DOHH2 (cell line): ENCODE data around the gene HTR7.

Source experiments
- H3F3A ChIP-seq: fragments of 200-600 bp; sonication (generic), shearing (Covaris generic); 2 replicates; pipeline ENCODE4 v1.6.0; 2016; ENCODE audit warnings: antibody characterized with exemption, mild to moderate bottlenecking; ENCODE audit not compliant: control insufficient read depth, insufficient read depth
- H3K27ac ChIP-seq: fragments of 200-600 bp; sonication (generic); 2 replicates; pipeline ENCODE4 v1.5.1; 2014; ENCODE audit warnings: low read depth, mild to moderate bottlenecking, low read length, moderate library complexity
- H3K27me3 ChIP-seq: fragments of 200-600 bp; sonication (generic); 2 replicates; pipeline ENCODE4 v1.6.1; 2014; ENCODE audit warnings: mild to moderate bottlenecking, low read length, mixed read lengths; ENCODE audit not compliant: control insufficient read depth
- H3K36me3 ChIP-seq: fragments of 200-600 bp; sonication (generic); 2 replicates; pipeline ENCODE4 v1.6.1; 2014; ENCODE audit warnings: mild to moderate bottlenecking, low read length, moderate library complexity, mixed read lengths; ENCODE audit not compliant: control insufficient read depth
- H3K4me1 ChIP-seq: fragments of 200-600 bp; sonication (generic); 2 replicates; pipeline ENCODE4 v1.6.1; 2014; ENCODE audit warnings: mild to moderate bottlenecking, low read length, mixed read lengths; ENCODE audit not compliant: control insufficient read depth
- H3K4me2 ChIP-seq: fragments of 200-600 bp; sonication (generic); 2 replicates; pipeline ENCODE4 v1.6.0; 2014; ENCODE audit warnings: mild to moderate bottlenecking, low read length, moderate library complexity
- H3K4me3 ChIP-seq: fragments of 200-600 bp; sonication (generic); 2 replicates; pipeline ENCODE4 v1.5.1; 2014; ENCODE audit warnings: mild to moderate bottlenecking, low read length, mixed read lengths
- H3K79me2 ChIP-seq: fragments of 200-600 bp; sonication (generic); 2 replicates; pipeline ENCODE4 v1.6.1; 2014; ENCODE audit warnings: mild to moderate bottlenecking, low read length, mixed read lengths; ENCODE audit not compliant: control insufficient read depth
- H3K9me2 ChIP-seq: fragments of 200-600 bp; sonication (generic); replicated peaks from 2 replicates; pipeline ENCODE4 v1.6.1; 2014; ENCODE audit warnings: mild to moderate bottlenecking, low read length, mixed read lengths; ENCODE audit not compliant: control insufficient read depth
- H3K9me3 ChIP-seq: fragments of 200-600 bp; sonication (generic); 2 replicates; pipeline ENCODE4 v1.6.1; 2014; ENCODE audit warnings: antibody characterized with exemption, low read length, mixed read lengths; ENCODE audit not compliant: control insufficient read depth, insufficient read depth
- H4K20me1 ChIP-seq: fragments of 200-600 bp; sonication (generic); 2 replicates; pipeline ENCODE4 v1.6.0; 2014; ENCODE audit warnings: low read depth, mild to moderate bottlenecking, antibody characterized with exemption, low read length, moderate library complexity; ENCODE audit not compliant: control insufficient read depth, insufficient read depth
- EZH2phosphoT487 ChIP-seq: fragments of 200-600 bp; sonication (generic); IDR thresholded peaks from 2 replicates; pipeline ENCODE4 v1.6.1; 2017; ENCODE audit warnings: borderline replicate concordance, mild to moderate bottlenecking, antibody characterized with exemption, low read length, moderate library complexity, mixed read lengths
- TF ChIP-seq, protein P1 (sequence below): fragments of 200-600 bp; sonication (generic); IDR thresholded peaks from one replicate; pipeline ENCODE4 v1.5.1; 2014; ENCODE audit warnings: antibody characterized with exemption, mild to moderate bottlenecking, low read depth, low read length; ENCODE audit not compliant: poor library complexity, severe bottlenecking

Gene HTR7

DNA sequence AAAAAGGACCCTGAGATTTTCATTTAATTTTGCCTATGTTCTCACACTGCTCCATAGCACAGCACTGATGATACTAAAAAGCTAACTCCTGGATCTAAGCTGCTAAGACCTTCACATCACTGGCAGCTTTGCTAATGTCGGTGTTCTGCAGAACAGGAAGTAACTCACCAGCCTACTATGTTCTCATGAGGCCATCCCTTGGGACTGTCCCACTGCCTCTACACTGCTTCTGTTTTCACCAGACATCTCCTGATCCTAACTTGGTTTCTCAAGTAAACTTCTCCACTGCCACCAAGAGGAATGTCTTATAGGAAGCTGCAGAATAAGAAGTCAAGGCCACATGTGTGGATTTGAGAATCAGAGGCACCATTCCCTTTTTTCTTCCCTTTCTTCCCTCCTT lies 15.1 kb downstream of the HTR7 start:
- Histone ChIP-seq H3F3A (no peaks in the 10 kb centered on the region), H3K79me2 (no peaks in the 10 kb centered on the region), H3K4me2 (no peak overlapping the region), H3K27me3 (peaks cover 5% of the 10 kb centered on the region; the same call in 1 of the 2 replicates), H3K9me3 (no peaks in the 10 kb centered on the region), H3K4me3 (no peak overlapping the region), H3K4me1 (no peaks in the 10 kb centered on the region), H3K9me2 (no peaks in the 10 kb centered on the region), H4K20me1 (no peaks in the 10 kb centered on the region), H3K27ac (no peak overlapping the region), H3K36me3 (no peaks in the 10 kb centered on the region)
- TF ChIP-seq EZH2phosphoT487 = no peak
- TF ChIP-seq, protein P1, sequence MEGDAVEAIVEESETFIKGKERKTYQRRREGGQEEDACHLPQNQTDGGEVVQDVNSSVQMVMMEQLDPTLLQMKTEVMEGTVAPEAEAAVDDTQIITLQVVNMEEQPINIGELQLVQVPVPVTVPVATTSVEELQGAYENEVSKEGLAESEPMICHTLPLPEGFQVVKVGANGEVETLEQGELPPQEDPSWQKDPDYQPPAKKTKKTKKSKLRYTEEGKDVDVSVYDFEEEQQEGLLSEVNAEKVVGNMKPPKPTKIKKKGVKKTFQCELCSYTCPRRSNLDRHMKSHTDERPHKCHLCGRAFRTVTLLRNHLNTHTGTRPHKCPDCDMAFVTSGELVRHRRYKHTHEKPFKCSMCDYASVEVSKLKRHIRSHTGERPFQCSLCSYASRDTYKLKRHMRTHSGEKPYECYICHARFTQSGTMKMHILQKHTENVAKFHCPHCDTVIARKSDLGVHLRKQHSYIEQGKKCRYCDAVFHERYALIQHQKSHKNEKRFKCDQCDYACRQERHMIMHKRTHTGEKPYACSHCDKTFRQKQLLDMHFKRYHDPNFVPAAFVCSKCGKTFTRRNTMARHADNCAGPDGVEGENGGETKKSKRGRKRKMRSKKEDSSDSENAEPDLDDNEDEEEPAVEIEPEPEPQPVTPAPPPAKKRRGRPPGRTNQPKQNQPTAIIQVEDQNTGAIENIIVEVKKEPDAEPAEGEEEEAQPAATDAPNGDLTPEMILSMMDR = no peak

DNA sequence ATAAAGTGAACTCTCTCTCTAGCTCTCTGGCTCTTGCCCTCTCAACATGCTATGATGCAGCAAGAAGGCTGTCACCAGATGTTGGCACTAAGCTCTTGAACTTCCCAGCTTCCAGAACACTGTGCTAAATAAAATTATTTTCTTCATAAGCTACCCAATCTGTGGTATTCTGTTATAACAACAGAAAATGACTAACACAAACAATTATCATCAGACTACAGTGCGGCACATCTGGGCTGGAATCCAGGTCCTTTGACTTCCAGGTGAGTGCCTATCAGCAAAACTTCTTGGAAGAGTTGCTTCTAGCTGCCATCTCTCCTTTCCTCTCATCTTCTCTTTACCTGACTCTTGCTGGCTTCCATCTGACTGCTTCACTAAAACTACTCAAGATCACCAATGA lies 20.4 kb downstream of the HTR7 start:
- no peaks in the 10 kb centered on the region for H3K9me2 ChIP-seq
- H3K27ac ChIP-seq = no peak overlapping the region
- no peak overlapping the region for H3K4me2 ChIP-seq
- H3K36me3 ChIP-seq = no peaks in the 10 kb centered on the region
- no peaks in the 10 kb centered on the region; the same call in 1 of the 2 replicates for H3K27me3 ChIP-seq
- H3K4me1 ChIP-seq = no peaks in the 10 kb centered on the region
- H3K9me3 ChIP-seq = no peaks in the 10 kb centered on the region; the same call in 1 of the 2 replicates
- H3K79me2 ChIP-seq = no peaks in the 10 kb centered on the region
- no peak overlapping the region for H3K4me3 ChIP-seq
- TF ChIP-seq, protein P1 = no peak
- no peak for TF ChIP-seq EZH2phosphoT487
- H3F3A ChIP-seq = no peaks in the 10 kb centered on the region
- no peaks in the 10 kb centered on the region for H4K20me1 ChIP-seq

DNA sequence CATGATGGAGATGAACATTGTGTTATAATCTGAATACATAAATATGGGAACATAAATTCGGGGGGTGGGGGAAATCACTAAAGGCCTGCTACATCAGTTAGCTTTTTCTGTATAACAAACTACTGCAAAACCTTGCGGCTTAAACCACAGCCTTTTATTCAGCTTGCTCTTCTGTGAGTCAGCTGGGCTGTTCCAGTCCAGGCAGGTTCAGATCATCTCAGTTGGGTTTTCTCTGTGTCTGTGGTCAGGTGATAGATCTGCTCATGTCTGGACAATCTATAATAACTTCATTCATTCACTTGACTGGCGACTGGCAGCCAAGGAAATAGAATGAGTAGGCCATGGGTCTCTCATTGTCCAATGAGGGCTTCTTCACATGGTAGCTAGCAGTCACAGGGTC lies 23.5 kb downstream of the HTR7 start:
- H3K27me3 ChIP-seq = no peaks in the 10 kb centered on the region; the same call in 1 of the 2 replicates
- no peaks in the 10 kb centered on the region for H3K4me1 ChIP-seq
- TF ChIP-seq, protein P1 = no peak
- TF ChIP-seq EZH2phosphoT487 = no peak
- H3K4me3 ChIP-seq = no peak overlapping the region
- H4K20me1 ChIP-seq = no peaks in the 10 kb centered on the region
- no peaks in the 10 kb centered on the region for H3K9me2 ChIP-seq
- H3K27ac ChIP-seq = no peak overlapping the region
- H3K79me2 ChIP-seq = no peaks in the 10 kb centered on the region
- no peaks in the 10 kb centered on the region for H3F3A ChIP-seq
- H3K4me2 ChIP-seq = no peak overlapping the region
- no peaks in the 10 kb centered on the region for H3K36me3 ChIP-seq
- no peaks in the 10 kb centered on the region; the same call in 1 of the 2 replicates for H3K9me3 ChIP-seq

DNA sequence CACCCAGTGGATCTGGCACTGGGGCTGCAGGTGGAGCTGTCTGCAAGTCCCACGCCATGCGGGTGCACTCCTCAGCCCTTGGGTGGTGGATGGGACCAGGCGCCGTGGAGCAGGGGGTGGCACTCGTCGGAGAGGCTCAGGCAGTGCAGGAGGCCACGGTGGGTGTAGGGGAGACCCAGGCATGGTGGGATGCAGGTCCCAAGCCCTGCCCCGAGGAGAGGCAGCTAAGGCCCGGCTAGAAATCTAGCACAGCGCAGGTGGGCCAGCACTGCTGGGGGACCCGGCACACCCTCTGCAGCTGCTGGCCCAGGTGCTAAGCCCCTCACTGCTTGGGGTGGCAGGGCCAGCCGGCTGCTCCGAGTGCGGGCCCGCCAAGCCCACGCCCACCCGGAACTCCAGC lies 25.7 kb downstream of the HTR7 start:
- H4K20me1 ChIP-seq = no peaks in the 10 kb centered on the region
- H3K9me3 ChIP-seq = no peaks in the 10 kb centered on the region; the same call in 1 of the 2 replicates
- no peaks in the 10 kb centered on the region for H3K79me2 ChIP-seq

More for the DNA sequence above, 25.7 kb downstream of the HTR7 start:
- Histone ChIP-seq H3K27me3 (no peaks in the 10 kb centered on the region), H3K4me1 (no peaks in the 10 kb centered on the region), H3K4me3 (no peak overlapping the region), H3K27ac (no peak overlapping the region), H3K36me3 (no peaks in the 10 kb centered on the region), H3K9me2 (no peaks in the 10 kb centered on the region), H3F3A (no peaks in the 10 kb centered on the region), H3K4me2 (no peak overlapping the region)
- TF ChIP-seq, protein P1 = no peak
- no peak for TF ChIP-seq EZH2phosphoT487
